HG03139 (cell line): ENCODE data around the gene POP7.
"Not testable (repeated sequence)": the region's sequence is repeated elsewhere in the genome, so short reads cannot be mapped to it uniquely, and the experiment has no call there.

Experiments
- ATAC-seq: cut with Tn5 transposase; IDR thresholded peaks from one replicate; pipeline ENCODE4 v1.9.1; 2021; ENCODE audit not compliant: unreplicated experiment

The POP7 gene

GRCh38 chr7:100705753-100706671 lies at the start of gene POP7:
TSS of gene POP7 (plus strand) at chr7:100706121. CDS start at chr7:100706831, 710 bp downstream.
- peak; percentile 80 for ATAC-seq

- not testable (repeated sequence) for ATAC-seq
Measured at GRCh38 chr7:100662194-100662776, 43.6 kb upstream of the POP7 start.

GRCh38 chr7:100665168-100665726 lies 40.7 kb upstream of the POP7 start:
- no peak for ATAC-seq

- no peak for ATAC-seq
Measured at GRCh38 chr7:100667331-100668068, 38.4 kb upstream of the POP7 start.

- no peak for ATAC-seq
Measured at GRCh38 chr7:100668069-100668449, 37.9 kb upstream of the POP7 start.

- not testable (repeated sequence) for ATAC-seq
Measured at GRCh38 chr7:100669106-100669505, 36.8 kb upstream of the POP7 start.

GRCh38 chr7:100670074-100670473 lies 35.8 kb upstream of the POP7 start:
- no peak for ATAC-seq

- ATAC-seq: no peak
Measured at GRCh38 chr7:100671353-100672327, 34.3 kb upstream of the POP7 start.

GRCh38 chr7:100673302-100673941 lies 32.5 kb upstream of the POP7 start, which contains the start of gene GNB2:
TSS of gene GNB2 (plus strand) at chr7:100673740. CDS start at chr7:100676266, 2,526 bp downstream.
- ATAC-seq: peak; percentile 61

GRCh38 chr7:100673942-100674410 lies 31.9 kb upstream of the POP7 start:
- no peak for ATAC-seq

GRCh38 chr7:100674411-100675104 lies 31.4 kb upstream of the POP7 start:
- ATAC-seq: no peak

GRCh38 chr7:100675105-100675451 lies 30.8 kb upstream of the POP7 start:
- ATAC-seq: no peak

- peak; percentile 31 for ATAC-seq
Measured at GRCh38 chr7:100675581-100676350, 30.2 kb upstream of the POP7 start.

GRCh38 chr7:100676501-100677306 lies 29.2 kb upstream of the POP7 start:
- ATAC-seq: no peak

GRCh38 chr7:100677308-100678267 lies 28.3 kb upstream of the POP7 start:
- ATAC-seq: no peak

GRCh38 chr7:100678291-100678984 lies 27.5 kb upstream of the POP7 start:
- no peak for ATAC-seq
